Activated CD4-positive, alpha-beta T cell treated with anti-CD3 and anti-CD28 coated beads, Interleukin-2, amount 50 U/mL, for 16 hours (primary cell): ENCODE measurements around the gene CHRNA1.
"Not testable (repeated sequence)": the region's sequence is repeated elsewhere in the genome, so short reads cannot be mapped to it uniquely, and the experiment has no call there.

Experiments used
- DNase-seq: peaks from one replicate; pipeline ENCODE4 v3.0.0-alpha.2; 2020

The CHRNA1 gene

DNA sequence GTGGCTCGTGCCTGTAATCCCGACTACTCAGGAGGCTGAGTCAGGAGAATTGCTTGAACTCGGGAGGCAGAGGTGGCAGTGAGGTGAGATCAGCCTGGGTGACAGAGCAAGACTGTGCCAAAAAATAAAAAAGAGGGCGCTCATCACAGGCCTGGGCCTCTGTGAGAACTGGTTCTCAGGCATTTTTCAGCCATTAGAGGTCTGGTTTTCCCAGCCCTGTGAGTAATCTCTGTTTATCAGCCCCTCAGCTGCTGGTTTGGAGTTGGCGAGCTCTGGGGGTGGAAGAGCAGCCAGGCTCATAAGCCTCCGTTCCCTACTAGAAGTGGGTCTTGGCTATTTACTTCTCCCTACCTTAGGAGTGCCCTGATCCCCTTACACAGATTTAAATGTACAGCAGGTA, 53.1 kb downstream of the CHRNA1 start:
- no peak for DNase-seq

DNA sequence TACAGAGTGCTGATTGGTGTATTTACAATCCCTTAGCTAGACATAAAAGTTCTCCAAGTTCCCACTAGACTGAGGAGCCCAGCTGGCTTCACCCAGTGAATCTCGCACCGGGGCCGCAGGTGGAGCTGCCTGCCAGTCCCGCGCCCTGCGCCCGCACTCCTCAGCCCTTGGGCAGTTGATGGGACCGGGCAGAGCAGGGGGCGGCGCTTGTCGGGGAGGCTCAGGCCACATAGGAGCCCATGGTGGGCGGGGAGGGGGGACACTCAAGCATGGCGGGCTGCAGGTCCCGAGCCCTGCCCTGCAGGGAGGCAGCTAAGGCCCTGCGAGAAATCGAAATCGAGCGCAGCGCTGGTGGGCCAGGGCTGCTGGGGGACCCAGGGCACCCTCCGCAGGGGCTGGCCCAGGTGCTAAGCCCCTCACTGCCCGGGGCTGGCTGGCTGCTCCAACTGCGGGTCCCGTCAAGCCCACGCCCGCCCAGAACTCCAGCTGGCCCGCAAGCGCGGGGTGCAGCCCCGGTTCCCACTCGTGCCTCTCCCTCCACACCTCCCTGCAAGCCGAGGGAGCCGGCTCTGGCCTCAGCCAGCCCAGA, 54.8 kb downstream of the CHRNA1 start:
- not testable (repeated sequence) for DNase-seq

DNA sequence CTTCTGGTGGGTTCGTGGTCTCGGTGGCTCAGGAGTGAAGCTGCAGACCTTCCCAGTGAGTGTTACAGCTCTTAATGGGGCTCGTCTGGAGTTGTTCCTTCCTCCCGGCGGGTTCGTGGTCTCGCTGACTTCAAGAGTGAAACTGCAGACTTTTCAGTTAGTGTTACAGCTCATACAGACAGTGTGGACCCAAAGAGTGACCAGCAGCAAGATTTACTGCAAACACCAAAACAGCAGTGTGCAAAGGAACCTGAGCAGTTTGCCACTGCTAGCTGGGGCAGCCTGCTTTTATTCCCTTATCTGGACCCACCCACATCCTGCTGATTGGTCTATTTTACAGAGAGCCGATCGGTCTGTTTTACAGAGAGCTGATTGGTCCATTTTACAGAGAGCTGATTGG, 55.6 kb downstream of the CHRNA1 start:
- no peak for DNase-seq

DNA sequence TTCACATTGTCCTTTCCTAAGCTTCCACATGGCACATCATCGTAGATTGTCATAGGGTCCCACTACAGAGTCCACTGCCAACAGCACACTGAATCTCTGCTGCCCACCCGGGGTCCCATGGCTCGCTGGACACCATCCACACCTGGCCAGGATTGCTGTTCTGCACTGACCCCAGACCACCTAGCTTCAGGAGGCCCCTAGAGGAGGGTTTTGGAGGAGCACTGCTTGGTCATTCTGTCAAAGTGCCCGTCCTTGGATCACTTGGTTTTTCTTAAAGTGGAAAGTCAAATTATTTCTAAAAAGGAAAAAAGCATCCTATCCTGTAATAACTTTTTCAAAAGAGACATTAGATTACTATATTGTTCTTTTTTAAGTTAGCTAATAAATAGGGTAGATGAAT, 59.0 kb downstream of the CHRNA1 start:
- DNase-seq = no peak

DNA sequence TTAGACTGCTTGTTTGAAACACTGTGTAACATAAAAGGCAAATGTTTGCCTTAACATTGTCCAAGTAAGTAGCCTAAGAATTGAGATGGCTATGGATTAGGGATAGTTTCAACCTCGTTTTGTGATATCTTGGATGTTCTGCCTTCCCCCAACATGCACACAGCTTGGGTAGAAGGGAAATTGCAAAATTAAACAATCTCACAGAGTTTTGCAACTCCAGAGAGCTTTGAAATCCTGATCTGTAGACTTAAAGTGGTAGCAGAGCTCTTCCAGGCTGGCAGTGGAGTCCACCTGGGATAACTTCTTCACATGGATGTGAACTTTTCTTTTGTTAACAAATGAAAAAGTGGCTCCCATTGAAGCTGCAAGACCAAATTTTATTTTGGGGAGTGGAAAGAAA, 59.6 kb downstream of the CHRNA1 start:
- DNase-seq = no peak

DNA sequence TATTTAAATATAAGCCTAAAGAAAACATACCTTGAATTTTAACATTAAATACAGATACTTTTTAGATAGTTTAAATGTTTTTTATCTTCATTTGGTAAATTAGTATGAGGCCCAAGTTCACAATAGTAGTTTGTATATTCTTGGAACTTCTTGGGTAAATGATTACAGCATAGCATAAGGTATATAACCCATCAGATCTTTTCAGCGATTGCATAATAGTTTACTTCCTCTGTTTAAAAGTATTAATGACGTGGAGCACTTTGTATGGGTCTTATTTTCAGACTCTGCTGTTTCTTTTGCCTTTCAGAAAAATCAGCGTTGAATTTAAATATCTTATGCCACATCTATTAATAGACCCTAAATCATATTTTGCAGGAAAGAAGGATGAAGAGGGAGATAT, 60.2 kb downstream of the CHRNA1 start:
- DNase-seq = no peak

DNA sequence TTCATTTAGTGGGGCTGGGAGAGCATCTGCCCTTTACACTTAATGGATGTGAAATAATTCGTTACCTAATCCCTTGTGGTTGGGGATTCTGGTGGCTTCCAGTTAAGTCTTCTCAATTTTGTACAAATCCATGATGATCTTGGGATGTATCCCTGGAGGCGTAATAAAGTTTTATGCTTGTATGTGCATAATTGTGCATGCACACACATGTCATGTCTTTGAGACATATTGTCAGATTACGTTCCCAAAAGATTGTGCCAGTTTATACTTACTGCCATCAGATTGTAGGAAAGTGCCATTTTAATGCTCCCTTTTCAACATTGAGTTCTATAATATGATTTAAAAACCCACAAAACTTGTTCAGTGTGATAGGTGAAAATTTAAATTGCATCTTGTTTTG, 60.8 kb downstream of the CHRNA1 start:
- DNase-seq = no peak

DNA sequence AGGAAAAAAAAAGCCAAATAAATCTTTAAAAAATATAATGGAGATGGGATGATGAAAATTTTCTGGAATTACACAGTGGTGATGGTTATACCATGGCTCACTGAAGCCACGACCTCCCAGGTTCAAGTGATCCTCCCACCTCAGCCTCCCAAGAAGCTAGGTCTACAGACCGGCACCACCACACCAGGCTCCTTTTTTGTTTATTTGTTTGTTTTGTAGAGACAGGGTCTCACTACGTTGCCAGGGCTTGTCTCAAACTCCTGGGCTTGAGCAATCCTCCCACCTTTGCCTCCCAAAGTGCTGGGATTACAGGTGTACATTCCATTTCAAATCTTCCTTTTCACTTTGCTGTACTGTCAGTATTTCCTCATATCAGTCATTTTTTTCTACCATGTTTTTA, 61.7 kb downstream of the CHRNA1 start:
- DNase-seq = no peak

DNA sequence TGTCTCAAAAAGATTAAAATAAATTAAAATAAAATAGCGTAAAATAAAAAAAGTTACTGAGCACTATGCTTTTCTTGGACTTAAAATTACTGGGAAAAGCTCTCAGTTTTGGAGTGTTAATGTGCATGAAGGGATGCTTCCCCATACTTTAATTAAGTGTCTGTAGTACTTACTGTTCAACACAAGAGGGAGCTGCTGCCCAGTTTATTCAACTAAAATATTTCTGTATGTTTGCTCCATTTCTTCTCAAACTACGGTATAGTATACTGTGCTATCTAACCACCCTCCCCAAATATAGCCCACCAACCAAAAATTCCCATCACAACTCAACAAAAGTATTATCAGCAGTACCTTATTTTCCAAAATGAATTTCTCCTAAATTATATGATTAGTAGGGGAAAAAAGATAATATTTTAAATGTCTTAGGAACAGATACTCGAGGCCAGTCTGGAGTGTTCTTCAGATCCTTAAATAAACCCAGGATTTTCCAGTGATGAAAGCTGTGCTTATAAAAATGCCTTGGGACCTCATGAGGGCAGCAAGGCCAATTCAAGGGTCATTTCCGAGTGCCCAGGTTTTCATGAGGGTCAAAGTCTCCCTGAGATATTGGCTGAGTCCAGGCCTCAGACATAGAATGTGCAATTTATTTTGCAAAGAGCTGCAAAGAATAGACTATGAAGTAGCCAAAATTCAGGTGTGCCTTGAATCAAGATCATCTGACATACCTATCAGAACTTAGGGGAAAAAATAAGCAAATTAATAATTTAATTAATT, 64.1 kb downstream of the CHRNA1 start:
- peak; percentile 64 for DNase-seq
